Fibroblast of villous mesenchyme (primary cell): ENCODE results near the gene OCRL. TPM values are rescaled to one million over a fixed set of nuclear protein-coding genes. Genes with fewer than 3 reads are reported as not detected.
"Not testable (repeated sequence)": the region's sequence is repeated elsewhere in the genome, so short reads cannot be mapped to it uniquely, and the experiment has no call there.

ENCODE experiments used
- DNase-seq: peaks from one replicate; pipeline ENCODE4 v3.0.0-alpha.2; 2010; ENCODE audit warnings: low read depth
- H3K4me3 ChIP-seq: 2 replicates; pipeline ENCODE4 v1.5.1; 2011; ENCODE audit warnings: low read depth, mild to moderate bottlenecking, low read length
- total RNA-seq: library from RNA; depleted of rRNA; stranded (reverse); fragments of >200 nt; gene quantifications from 2 replicates; pipeline ENCODE4 v1.2.3, GENCODE V29; 2012
- TF ChIP-seq, protein P1 (sequence below): IDR thresholded peaks from 2 replicates; pipeline ENCODE4 v1.5.1; 2012; ENCODE audit warnings: low read depth, mild to moderate bottlenecking, low read length; ENCODE audit not compliant: insufficient read depth

Gene OCRL
- total RNA-seq, 1 donor = 24.6 TPM

DNA sequence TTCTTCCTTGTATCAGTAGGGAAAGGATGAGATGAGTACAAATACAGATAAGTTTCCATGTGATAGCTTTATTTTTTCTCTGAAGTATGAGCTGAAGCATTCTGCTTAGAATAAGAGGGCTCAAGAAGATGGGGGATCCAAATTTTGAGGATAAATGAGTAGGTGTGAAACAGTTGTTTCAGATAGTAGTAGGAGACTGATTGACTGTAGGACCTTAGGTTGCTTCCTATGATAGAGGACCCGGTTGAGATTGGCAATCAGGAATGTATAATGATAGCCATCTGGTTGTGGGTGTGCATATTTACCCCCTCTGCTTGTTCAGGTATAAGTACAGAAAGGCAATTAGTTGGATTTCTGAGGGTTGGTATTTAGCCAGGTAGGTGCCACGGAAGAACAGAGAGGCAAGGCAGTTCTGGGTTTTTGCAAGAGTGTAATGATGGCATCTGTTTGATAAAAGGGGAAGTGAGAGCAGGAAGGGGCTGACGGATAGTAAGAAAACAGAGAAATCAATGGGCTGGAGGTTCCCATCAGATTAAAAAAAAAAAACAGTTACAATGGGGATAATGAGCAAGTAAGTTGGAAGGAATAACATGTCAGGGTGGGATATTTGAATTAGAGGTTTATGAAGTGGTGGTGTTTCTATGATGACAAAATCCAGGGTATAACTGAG is 13.7 kb downstream of the OCRL start:
- TF ChIP-seq, protein P1, sequence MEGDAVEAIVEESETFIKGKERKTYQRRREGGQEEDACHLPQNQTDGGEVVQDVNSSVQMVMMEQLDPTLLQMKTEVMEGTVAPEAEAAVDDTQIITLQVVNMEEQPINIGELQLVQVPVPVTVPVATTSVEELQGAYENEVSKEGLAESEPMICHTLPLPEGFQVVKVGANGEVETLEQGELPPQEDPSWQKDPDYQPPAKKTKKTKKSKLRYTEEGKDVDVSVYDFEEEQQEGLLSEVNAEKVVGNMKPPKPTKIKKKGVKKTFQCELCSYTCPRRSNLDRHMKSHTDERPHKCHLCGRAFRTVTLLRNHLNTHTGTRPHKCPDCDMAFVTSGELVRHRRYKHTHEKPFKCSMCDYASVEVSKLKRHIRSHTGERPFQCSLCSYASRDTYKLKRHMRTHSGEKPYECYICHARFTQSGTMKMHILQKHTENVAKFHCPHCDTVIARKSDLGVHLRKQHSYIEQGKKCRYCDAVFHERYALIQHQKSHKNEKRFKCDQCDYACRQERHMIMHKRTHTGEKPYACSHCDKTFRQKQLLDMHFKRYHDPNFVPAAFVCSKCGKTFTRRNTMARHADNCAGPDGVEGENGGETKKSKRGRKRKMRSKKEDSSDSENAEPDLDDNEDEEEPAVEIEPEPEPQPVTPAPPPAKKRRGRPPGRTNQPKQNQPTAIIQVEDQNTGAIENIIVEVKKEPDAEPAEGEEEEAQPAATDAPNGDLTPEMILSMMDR = no peak
- DNase-seq = no peak
- no peak overlapping the region for H3K4me3 ChIP-seq

DNA sequence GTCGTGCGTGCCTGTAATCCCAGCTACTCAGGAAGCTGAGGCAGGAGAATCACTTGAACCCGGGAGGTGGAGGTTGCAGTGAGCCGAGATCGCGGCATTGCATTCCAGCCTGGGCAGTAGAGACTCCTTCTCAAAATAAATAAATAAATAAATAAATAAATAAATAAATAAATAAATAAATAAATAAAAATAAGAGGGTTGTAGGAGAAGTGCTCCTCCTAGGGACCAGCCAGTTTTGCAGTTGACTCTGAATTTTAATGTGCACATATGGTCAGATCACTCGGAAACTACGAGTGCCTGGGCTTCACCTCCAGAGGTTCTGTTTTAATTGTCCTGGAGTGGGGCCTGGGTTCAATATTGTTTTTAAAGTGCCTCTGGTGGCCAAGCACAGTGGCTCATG is 14.8 kb downstream of the OCRL start:
- H3K4me3 ChIP-seq, DNase-seq: not testable (repeated sequence)

DNA sequence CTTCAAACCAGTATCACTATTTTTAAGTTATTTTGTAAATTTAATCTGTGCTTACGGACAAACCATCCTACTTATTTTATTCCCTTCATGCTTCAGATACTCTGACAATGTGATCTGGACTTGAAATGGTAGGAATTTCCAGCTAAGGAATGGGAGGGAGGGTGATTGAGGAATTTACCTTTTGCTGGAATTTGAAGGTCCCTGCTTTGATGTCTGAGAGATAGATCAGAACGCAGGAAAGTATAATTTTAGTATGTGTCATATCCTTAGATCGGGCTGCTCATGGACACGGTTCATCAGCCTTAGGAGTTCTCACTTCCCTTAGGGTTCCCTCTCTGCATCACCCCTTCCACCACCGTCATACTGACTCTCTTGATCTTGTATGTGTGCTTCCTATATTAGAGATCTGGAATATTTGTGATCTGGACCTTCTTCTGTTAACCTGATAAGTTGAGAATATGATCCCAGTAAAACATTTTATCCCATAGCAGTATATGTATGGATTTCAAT is 16.8 kb downstream of the OCRL start:
- H3K4me3 ChIP-seq = no peak overlapping the region
- TF ChIP-seq, protein P1 = no peak
- DNase-seq = no peak

DNA sequence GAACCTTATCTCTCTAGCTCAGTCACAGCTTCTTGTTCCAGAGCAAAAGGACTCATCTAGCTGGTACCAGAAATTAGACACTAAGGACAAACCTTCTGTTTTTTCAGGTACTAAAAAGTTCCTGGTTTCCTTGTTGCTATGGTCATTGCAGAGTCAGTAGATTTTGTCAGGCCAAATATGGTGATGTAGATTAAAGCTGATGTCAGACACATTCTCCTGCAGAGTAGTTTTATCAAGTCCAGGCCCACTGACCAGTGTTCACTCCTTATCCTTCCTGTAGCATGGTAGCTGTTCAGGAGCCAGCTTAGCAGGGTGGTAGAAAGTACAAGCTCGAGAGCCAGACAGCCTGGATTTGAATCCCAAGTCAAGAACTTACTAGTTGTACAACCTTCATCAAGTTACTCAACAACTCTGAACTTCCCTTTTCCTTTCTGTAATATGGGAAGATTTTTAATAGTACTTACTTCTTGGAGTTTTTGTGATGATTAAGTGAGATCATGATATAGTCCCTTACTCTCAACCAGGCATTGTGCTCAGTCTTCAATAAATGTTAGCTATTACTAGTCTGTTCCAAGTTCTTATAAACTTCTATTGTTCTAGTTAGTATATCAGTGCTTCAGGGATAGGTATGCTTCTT is 17.9 kb downstream of the OCRL start:
- TF ChIP-seq, protein P1 = no peak
- no peak overlapping the region for H3K4me3 ChIP-seq
- no peak for DNase-seq

DNA sequence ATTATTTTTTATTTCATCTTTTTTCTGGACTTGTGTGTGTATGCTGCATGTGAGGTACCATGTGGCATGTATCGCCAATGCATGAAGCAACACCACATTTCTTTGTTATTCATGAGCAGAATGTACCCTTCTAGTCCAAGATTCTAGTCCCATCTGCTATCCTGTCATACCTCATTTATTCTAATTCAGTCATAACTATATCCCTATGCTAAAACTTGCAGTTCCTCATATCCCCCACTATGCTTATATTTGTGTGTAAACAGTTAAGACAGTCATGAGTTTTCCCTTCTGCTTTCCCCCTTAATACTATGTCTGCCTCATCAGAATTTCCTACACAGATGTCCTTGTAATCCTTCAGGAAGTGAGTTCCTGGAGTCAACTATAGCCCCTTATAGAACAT is 19.7 kb downstream of the OCRL start:
- H3K4me3 ChIP-seq = no peak overlapping the region
- no peak for DNase-seq
- TF ChIP-seq, protein P1 = no peak

DNA sequence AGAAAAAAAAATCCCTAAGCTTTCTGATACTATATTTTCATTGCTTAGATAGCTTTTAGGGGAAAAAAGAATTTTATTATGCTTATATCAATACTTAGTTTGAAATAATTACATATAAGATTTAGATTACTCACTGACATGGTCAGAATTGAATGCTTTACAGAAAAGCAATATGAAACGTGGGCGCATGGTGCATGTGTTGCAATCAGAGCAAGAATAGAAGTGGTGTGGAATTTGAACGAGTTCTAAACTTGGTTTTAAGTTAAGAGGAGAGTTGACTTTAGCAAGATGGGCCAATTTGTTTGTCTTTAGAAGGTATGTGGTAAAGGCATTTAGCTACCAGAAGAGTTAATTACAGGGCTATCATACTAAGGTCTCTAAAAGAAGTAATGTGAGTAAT is 21.4 kb downstream of the OCRL start:
- H3K4me3 ChIP-seq = no peak overlapping the region

DNA sequence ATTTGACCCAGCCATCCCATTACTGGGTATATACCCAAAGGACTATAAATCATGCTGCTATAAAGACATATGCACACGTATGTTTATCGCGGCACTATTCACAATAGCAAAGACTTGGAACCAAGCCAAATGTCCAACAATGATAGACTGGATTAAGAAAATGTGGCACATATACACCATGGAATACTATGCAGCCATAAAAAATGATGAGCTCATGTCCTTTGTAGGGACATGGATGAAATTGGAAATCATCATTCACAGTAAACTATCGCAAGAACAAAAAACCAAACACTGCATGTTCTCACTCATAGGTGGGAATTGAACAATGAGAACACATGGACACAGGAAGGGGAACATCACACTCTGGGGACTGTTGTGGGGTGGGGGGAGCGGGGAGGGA is 24.3 kb downstream of the OCRL start:
- not testable (repeated sequence) for H3K4me3 ChIP-seq, DNase-seq

More for the DNA sequence above, 21.4 kb downstream of the OCRL start:
- TF ChIP-seq, protein P1 = no peak
- DNase-seq = no peak
